Naive thymus-derived CD8-positive, alpha-beta T cell (primary cell): ENCODE measurements around the gene PRKAR1B. TPM values are rescaled to one million over a fixed set of nuclear protein-coding genes. Genes with fewer than 3 reads are reported as not detected.
A peak's percentile ranks its signal among the peaks of the same experiment; 100 is the strongest.

Experiments
- ATAC-seq, 2 donors: fragments of 150-1000 bp; cut with Tn5 transposase in 1 of 2; sonication (Bioruptor Pico), chemical (Tn5 transposase) in 1 of 2; 1 replicate in 1 of 2; 2 replicates in 1 of 2; pipeline ENCODE4 v1.10.0; 2021; ENCODE audit warnings: mild to moderate bottlenecking in 2 of 2, moderate library complexity in 2 of 2
- POLR2A ChIA-PET: fragments of 350-600 bp; sonication (Branson Sonifier 250); formaldehyde crosslinking; loops from one replicate; lab custom pipeline; 2021; ENCODE audit warnings: antibody characterized with exemption; lab: Charles Lee
- DNase-seq, 10 donors: peaks; one replicate each; pipeline versions ENCODE4 v3.0.0 to v3.0.0-alpha.2; 2020 to 2022
- H3K27ac Mint-ChIP-seq, 10 donors: one replicate each; pipeline ENCODE4 v1.8.0; 2020 to 2022; ENCODE audit warnings: mild to moderate bottlenecking in 10 of 10, mixed read lengths in 10 of 10, moderate library complexity in 4 of 10, inconsistent platforms in 1 of 10
- H3K27me3 Mint-ChIP-seq, 5 donors: one replicate each; pipeline ENCODE4 v1.8.0; 2021 to 2022; ENCODE audit warnings: mixed read lengths in 5 of 5
- H3K36me3 Mint-ChIP-seq, 3 donors: one replicate each; pipeline ENCODE4 v1.8.0; 2020 to 2022; ENCODE audit warnings: mixed read lengths in 3 of 3, mild to moderate bottlenecking in 2 of 3, inconsistent platforms in 1 of 3
- H3K4me1 Mint-ChIP-seq, 4 donors: one replicate each; pipeline ENCODE4 v1.8.0; 2021 to 2022; ENCODE audit warnings: mixed read lengths in 4 of 4
- H3K4me3 Mint-ChIP-seq, 10 donors: one replicate each; pipeline ENCODE4 v1.8.0; 2020 to 2022; ENCODE audit warnings: mild to moderate bottlenecking in 10 of 10, mixed read lengths in 10 of 10, moderate library complexity in 6 of 10, inconsistent platforms in 1 of 10
- H3K9me3 Mint-ChIP-seq, 9 donors: one replicate each; pipeline ENCODE4 v1.8.0; 2020 to 2022; ENCODE audit warnings: mixed read lengths in 9 of 9, mild to moderate bottlenecking in 3 of 9, inconsistent platforms in 1 of 9, moderate library complexity in 1 of 9
- polyA plus RNA-seq, 3 donors: library from polyadenylated mRNA; unstranded; fragments of 300-500 nt; fragmentation: Illumina TruSeq; gene quantifications; one replicate each; pipeline ENCODE4 v1.2.3, GENCODE V29; 2021
- total RNA-seq, 8 experiments: library from RNA in 2 of 8; stranded (reverse) in 2 of 8; gene quantifications; one replicate each; pipeline ENCODE4 v1.2.3 and lab custom pipeline; 2021 to 2026

PRKAR1B gene
- total and polyA plus RNA-seq, 5 experiments from 2014 or later: 14.6 to 47.3 (median 35.4) TPM

DNA sequence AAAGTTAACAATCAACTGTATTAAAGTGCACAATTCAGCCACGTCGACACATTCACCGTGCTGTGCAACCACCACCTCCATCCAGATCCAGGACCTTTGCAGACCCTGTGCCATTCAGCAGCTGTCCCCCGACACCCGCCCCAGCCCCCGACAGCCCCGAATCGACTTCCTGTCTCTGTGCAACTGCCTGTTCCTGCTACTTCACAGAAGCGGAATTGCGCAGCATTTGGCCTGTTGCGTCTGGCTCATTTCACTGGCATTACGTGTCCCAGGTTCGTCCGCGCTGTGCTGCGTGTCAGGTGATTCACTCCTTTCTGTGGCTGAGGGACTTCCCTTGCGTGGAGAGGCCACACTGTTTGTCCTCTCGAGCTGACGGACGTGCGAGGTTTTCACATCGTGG lies 33.8 kb downstream of the PRKAR1B start:
- DNase-seq: no peak
- Mint-ChIP-seq H3K4me3 (no peak overlapping the region), H3K27ac (peak overlapping the region in 1 of 10 donors; percentile 19), H3K27me3 (no peaks in the 10 kb centered on the region), H3K36me3 (peaks cover 6 to 29% (median 25%) of the 10 kb centered on the region in 3 donors), H3K9me3 (peaks cover 0 to 24% (median 6%) of the 10 kb centered on the region in 9 donors), H3K4me1 (peaks cover 0 to 5% (median 1%) of the 10 kb centered on the region in 4 donors)
- no peak for ATAC-seq
- POLR2A ChIA-PET: interaction anchor here (0.6 kb wide), 1 partner anchor 43 kb away, joined by 4 read pairs; no protein-coding TSS in a partner anchor

DNA sequence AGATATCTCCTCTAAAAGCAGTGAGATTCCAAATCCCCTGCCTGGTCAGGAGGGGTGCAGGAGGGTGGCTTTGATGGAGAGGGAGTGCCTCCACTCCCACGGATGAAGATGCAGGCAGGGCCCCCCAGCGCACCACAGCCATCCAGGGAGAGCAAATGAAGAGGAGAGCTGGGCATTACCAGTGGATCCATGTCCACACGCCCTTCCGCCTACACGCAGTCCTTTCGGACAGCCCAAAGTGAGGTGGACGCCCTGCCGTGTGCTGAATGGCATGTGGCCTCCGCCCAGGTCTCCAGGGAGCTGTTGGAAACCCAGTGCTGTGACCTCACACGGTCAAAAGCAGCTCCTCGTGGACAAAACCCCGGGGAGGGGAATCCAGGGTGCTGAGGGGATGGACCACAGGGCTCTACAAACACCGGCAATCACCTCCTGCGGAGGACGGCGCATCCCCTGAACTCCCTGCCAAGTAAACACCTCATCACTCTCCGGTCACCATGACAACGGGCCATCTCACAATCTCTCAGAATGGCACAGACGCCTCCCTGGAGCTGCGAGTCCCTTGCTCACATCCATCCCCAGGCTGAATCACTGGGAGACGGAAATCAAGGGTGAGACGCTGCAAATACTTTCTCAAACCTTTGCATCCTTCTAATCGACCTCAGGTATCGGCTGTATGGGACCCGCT lies 35.6 kb downstream of the PRKAR1B start:
- no peak for ATAC-seq
- H3K36me3 Mint-ChIP-seq: peaks cover 18 to 40% (median 40%) of the 10 kb centered on the region in 3 donors
- peak overlapping the region in 1 of 10 donors; percentile 36 for H3K27ac Mint-ChIP-seq
- peaks cover 0 to 7% (median 2%) of the 10 kb centered on the region in 4 donors for H3K4me1 Mint-ChIP-seq
- no peaks in the 10 kb centered on the region for H3K27me3 Mint-ChIP-seq
- H3K9me3 Mint-ChIP-seq: peaks cover 0 to 42% (median 13%) of the 10 kb centered on the region in 9 donors
- DNase-seq: no peak
- POLR2A ChIA-PET: no interaction called here
- peak overlapping the region in 1 of 10 donors; percentile 7 for H3K4me3 Mint-ChIP-seq

DNA sequence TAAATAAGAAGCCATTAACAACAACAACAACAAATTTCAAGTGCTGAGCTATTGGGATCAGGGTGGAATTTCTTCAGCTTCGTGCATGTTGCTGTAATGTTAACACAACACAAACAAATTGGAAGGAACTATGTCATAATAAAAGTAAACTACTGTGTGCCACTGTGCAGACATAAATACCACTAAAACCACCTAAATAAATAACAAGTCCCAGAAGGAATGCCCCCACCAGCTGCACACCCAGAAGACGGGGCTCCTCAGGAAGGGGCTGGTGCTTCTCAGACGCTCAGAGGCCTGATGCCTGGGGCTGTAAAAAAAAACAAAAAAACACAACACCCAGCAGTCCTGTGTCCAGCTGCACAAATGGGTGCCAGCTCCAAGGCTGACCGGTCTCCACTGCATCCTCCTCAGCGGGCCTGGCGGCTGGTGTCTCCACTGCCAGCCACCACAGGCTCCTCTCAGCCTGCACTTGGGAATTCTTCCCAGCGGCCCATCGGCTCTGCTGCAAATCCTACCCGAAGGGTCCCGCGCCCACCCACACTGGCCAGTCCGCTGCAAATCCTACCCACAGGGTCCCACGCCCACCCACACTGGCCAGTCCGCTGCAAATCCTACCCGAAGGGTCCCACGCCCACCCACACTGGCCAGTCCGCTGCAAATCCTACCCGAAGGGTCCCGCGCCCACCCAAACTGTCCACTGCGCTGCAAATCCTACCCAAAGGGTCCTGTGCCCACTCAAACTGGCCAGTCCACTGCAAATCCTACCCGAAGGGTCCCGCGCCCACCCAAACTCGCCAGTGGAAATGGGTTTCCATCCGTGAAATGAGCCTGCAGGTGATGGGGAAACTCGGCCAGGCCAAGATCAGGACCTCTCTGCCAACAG lies 36.4 kb downstream of the PRKAR1B start:
- peaks cover 0 to 7% (median 2%) of the 10 kb centered on the region in 4 donors for H3K4me1 Mint-ChIP-seq
- no peaks in the 10 kb centered on the region for H3K27me3 Mint-ChIP-seq
- ATAC-seq: no peak
- no peak for DNase-seq
- POLR2A ChIA-PET: no interaction called here
- H3K36me3 Mint-ChIP-seq: peaks cover 21 to 47% (median 43%) of the 10 kb centered on the region in 3 donors
- no peak overlapping the region for H3K4me3 Mint-ChIP-seq
- H3K9me3 Mint-ChIP-seq: peaks cover 0 to 49% (median 18%) of the 10 kb centered on the region in 9 donors
- no peak overlapping the region for H3K27ac Mint-ChIP-seq

DNA sequence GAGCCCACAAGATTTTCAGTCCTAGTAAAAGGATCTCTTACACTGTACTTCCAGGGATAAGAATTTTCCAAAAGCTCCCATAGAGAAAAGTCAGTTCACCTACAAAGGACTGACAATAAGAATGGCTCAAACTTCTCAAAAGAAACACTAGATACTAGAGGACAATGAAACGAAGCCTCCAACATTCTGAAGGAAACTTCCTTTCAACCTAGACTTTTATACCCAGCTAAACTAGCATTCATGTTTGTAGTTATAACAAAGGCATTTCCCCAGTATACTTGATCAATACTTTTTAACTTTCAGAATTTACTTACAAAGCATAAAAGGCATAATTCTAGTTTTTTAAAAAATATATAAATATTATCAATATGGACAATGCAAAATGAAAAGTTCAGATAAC lies 41.5 kb downstream of the PRKAR1B start:
- ATAC-seq: no peak
- POLR2A ChIA-PET: interaction anchor here (0.7 kb wide), 1 partner anchor 85 kb away, joined by 4 read pairs; no protein-coding TSS in a partner anchor
- H3K36me3 Mint-ChIP-seq: peaks cover 33 to 49% (median 48%) of the 10 kb centered on the region in 3 donors

DNA sequence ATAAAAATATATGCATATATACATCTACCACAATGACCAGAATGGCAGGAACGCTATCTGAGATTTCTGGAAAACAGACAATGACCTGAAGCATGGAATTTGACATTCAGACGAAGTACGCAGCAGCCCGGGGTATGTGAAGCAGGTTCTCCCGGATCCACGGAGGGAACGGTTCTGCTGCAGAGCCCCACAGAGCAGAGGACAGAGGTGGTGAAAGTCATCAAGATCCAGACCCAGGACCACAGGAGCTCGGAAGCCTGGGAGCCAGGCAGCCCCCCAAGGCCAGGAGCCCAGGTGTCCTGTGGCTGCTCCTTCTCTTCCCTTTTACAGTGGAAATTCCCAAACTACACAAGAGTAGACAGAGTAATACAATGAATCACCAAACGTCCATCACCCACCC lies 42.7 kb downstream of the PRKAR1B start:
- H3K4me1 Mint-ChIP-seq: peaks cover 0 to 8% (median 0%) of the 10 kb centered on the region in 4 donors
- no peak overlapping the region for H3K27ac Mint-ChIP-seq
- DNase-seq (no peak), ATAC-seq (no peak)
- POLR2A ChIA-PET: no interaction called here
- H3K9me3 Mint-ChIP-seq: peaks cover 0 to 41% (median 19%) of the 10 kb centered on the region in 9 donors
- H3K27me3 Mint-ChIP-seq: no peaks in the 10 kb centered on the region
- no peak overlapping the region for H3K4me3 Mint-ChIP-seq
- peaks cover 33 to 55% (median 50%) of the 10 kb centered on the region in 3 donors for H3K36me3 Mint-ChIP-seq

More for the DNA sequence above, 41.5 kb downstream of the PRKAR1B start:
- H3K4me3 Mint-ChIP-seq: no peak overlapping the region
- H3K4me1 Mint-ChIP-seq: peaks cover 0 to 6% (median 0%) of the 10 kb centered on the region in 4 donors
- peaks cover 0 to 47% (median 19%) of the 10 kb centered on the region in 9 donors for H3K9me3 Mint-ChIP-seq
- DNase-seq: no peak
- H3K27ac Mint-ChIP-seq: no peak overlapping the region
- no peaks in the 10 kb centered on the region for H3K27me3 Mint-ChIP-seq

GRCh38 chr7:683526-684205 lies 43.4 kb downstream of the PRKAR1B start:
- no peak for ATAC-seq
- DNase-seq: no peak

GRCh38 chr7:682810-683209 lies 44.3 kb downstream of the PRKAR1B start:
- Mint-ChIP-seq H3K4me3 (no peak overlapping the region), H3K4me1 (peaks cover 0 to 9% (median 0%) of the 10 kb centered on the region in 4 donors), H3K36me3 (peaks cover 27 to 58% (median 46%) of the 10 kb centered on the region in 3 donors), H3K27ac (peak overlapping the region in 1 of 10 donors; percentile 7), H3K27me3 (no peaks in the 10 kb centered on the region), H3K9me3 (peaks cover 0 to 26% (median 18%) of the 10 kb centered on the region in 9 donors)
- POLR2A ChIA-PET: no interaction called here
- DNase-seq: no peak
- no peak for ATAC-seq

More at GRCh38 chr7:683526-684205, 43.4 kb downstream of the PRKAR1B start:
- Mint-ChIP-seq H3K4me3 (peak overlapping the region in 1 of 10 donors; percentile 62), H3K9me3 (peaks cover 0 to 34% (median 19%) of the 10 kb centered on the region in 9 donors), H3K27ac (no peak overlapping the region), H3K36me3 (peaks cover 31 to 55% (median 48%) of the 10 kb centered on the region in 3 donors), H3K27me3 (no peaks in the 10 kb centered on the region), H3K4me1 (peaks cover 0 to 9% (median 0%) of the 10 kb centered on the region in 4 donors)
- POLR2A ChIA-PET: no interaction called here

DNA sequence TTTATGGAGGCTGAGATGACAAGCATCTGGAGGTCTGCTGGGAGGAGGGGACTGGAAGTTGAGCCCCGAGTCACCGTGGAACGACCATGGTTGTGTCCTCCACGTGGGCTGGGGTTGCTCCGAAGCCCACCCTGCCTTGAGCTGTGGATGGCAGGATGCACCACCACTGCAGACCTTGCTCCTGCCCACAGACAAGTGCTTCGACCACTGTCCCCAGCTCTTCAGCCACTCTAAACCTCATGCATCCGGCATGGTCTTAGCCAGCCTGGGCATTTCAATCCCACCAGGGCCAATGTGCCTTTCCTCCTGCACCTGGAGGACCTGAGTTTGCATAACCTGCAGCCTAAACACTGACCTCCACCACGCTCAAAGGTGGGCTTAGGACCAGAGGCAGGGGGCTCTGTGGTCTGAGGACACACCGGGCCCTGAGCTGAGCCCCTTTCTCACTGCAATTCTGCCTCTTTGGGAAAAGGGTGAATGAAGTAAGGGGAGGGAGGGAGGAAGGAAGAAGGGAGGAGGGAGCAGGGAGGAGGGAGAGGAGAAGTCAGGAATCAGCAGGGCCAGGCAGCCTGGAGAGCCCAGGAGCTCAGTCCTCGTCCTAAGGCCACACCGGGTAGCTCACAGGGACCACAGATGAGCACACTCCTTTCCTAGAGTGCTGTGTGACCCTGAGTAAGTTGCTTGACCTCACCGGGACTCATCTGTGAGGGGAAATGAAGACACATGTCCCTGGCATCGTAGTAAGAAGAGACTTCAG lies 45.4 kb downstream of the PRKAR1B start:
- no peak for DNase-seq
- no peak overlapping the region for H3K4me3 Mint-ChIP-seq
- peaks cover 0 to 5% (median 1%) of the 10 kb centered on the region in 4 donors for H3K4me1 Mint-ChIP-seq
- ATAC-seq: no peak
- no peak overlapping the region for H3K27ac Mint-ChIP-seq
- H3K36me3 Mint-ChIP-seq: peaks cover 17 to 55% (median 37%) of the 10 kb centered on the region in 3 donors
- H3K9me3 Mint-ChIP-seq: peaks cover 0 to 15% (median 8%) of the 10 kb centered on the region in 9 donors
- no peaks in the 10 kb centered on the region for H3K27me3 Mint-ChIP-seq
- POLR2A ChIA-PET: interaction anchor here (0.7 kb wide), 1 partner anchor 29 kb away, joined by 3 read pairs; no protein-coding TSS in a partner anchor

DNA sequence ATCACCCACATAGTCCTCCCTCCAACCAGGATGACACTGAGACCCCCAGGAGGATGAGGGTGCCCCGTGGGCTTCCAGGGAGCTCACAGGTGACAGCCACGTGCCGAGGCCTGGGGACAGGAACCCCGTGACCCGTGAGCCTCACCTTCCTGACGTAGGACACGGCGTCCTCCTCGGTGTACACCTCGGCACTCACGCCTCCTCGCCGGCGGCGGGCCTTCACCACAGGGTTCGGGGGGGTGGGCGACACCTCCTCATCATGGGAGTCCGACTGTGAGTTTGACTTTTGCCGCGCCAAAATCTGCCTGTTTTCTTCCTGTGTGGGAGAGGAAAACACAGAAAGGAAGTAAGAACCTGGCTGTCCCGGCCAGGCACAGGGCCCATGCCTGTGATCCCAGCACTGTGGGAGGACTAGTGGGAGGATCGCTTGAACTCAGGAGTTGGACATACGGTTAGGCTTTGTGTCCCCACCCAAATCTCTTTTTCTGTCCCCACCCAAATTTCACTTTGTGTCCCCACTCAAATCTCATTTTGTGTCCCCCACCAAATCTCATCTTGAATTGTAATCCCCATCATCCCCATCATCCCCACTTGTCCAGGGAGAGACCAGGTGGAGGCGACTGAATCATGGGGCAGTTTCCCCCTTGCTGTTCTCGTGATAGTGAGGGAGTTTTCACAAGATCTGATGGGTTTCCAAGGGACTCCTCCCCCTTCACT lies 46.5 kb downstream of the PRKAR1B start:
- POLR2A ChIA-PET: no interaction called here
- Mint-ChIP-seq H3K36me3 (peaks cover 12 to 55% (median 28%) of the 10 kb centered on the region in 3 donors), H3K9me3 (peaks cover 0 to 7% (median 0%) of the 10 kb centered on the region in 9 donors), H3K4me1 (peaks cover 0 to 5% (median 1%) of the 10 kb centered on the region in 4 donors), H3K27ac (peak overlapping the region in 1 of 10 donors; percentile 76), H3K27me3 (no peaks in the 10 kb centered on the region), H3K4me3 (no peak overlapping the region)
- ATAC-seq (no peak), DNase-seq (no peak)

DNA sequence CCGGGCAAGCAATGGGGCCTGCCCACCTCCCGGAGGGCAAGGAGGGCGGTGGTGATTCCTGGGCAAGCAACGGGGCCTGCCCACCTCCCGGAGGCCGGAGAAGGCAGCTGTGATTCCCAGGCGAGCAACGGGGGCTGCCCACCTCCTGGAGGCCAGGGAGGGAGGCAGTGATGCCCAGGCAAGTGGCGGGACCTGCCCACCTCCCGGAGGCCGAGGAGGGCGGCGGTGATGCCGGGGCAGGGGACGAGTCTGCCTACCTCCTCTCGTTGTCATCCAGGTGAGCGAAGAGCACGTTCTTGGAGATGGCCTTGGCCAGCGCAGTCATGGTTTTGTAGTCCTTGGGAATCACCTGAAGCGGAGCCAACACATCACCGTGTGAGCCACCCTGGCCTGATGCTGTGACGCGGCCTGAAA lies 50.1 kb downstream of the PRKAR1B start:
- Mint-ChIP-seq H3K4me1 (peaks cover 0 to 9% (median 4%) of the 10 kb centered on the region in 4 donors), H3K27ac (no peak overlapping the region), H3K4me3 (no peak overlapping the region), H3K36me3 (peaks cover 0 to 58% (median 25%) of the 10 kb centered on the region in 3 donors), H3K9me3 (no peaks in the 10 kb centered on the region), H3K27me3 (no peaks in the 10 kb centered on the region)
- POLR2A ChIA-PET: no interaction called here
- DNase-seq (no peak), ATAC-seq (no peak)
